HepG2 (cell line): ENCODE measurements around the gene VAMP2. TPM values are rescaled to one million over a fixed set of nuclear protein-coding genes. Genes with fewer than 3 reads are reported as not detected.
A peak's percentile ranks its signal among the peaks of the same experiment; 100 is the strongest.

Experiments used
- FOXA3 ChIP-seq: IDR thresholded peaks from 2 replicates; pipeline ENCODE4 v1.6.1; 2016; ENCODE audit warnings: missing genetic modification reagents, missing compliant biosample characterization
- GATA4 ChIP-seq: sonication (generic); IDR thresholded peaks from 2 replicates; pipeline ENCODE4 v1.6.1; 2016; ENCODE audit warnings: antibody characterized with exemption, low read depth, borderline replicate concordance
- HES4 ChIP-seq: sonication (generic); formaldehyde crosslinking; IDR thresholded peaks from 2 replicates; pipeline ENCODE4 v1.9.0; 2021; ENCODE audit warnings: mild to moderate bottlenecking, missing genetic modification reagents, borderline replicate concordance
- HNRNPL ChIP-seq: fragments of 200-400 bp; formaldehyde crosslinking; IDR thresholded peaks from 2 replicates; pipeline ENCODE4 v1.6.1; 2017; ENCODE audit warnings: mild to moderate bottlenecking, low read depth, low read length
- HOXA3 ChIP-seq: sonication (generic); formaldehyde crosslinking; IDR thresholded peaks from 2 replicates; pipeline ENCODE4 v1.5.0; 2020; ENCODE audit warnings: missing genetic modification reagents
- IKZF4 ChIP-seq: sonication (generic); formaldehyde crosslinking; IDR thresholded peaks from 2 replicates; pipeline ENCODE4 v1.5.1; 2020; ENCODE audit warnings: borderline replicate concordance, mild to moderate bottlenecking, low read depth, missing genetic modification reagents; ENCODE audit errors: not compliant biosample characterization
- JDP2 ChIP-seq: sonication (generic); formaldehyde crosslinking; IDR thresholded peaks from 2 replicates; pipeline ENCODE4 v1.8.1; 2022; ENCODE audit warnings: missing genetic modification reagents, borderline replicate concordance
- MIER3 ChIP-seq: IDR thresholded peaks from 2 replicates; pipeline ENCODE4 v1.6.1; 2016; ENCODE audit warnings: missing compliant biosample characterization, borderline replicate concordance
- MTF1 ChIP-seq: sonication (generic); formaldehyde crosslinking; IDR thresholded peaks from 2 replicates; pipeline ENCODE4 v1.5.0; 2020; ENCODE audit warnings: missing genetic modification reagents
- NKX3-1 ChIP-seq: sonication (generic); formaldehyde crosslinking; IDR thresholded peaks from 2 replicates; pipeline ENCODE4 v1.5.0; 2020; ENCODE audit warnings: missing genetic modification reagents
- NONO ChIP-seq, 2 experiments: fragments of 450-650 bp in 1 of 2; sonication (generic) in 1 of 2; formaldehyde crosslinking in 1 of 2; IDR thresholded peaks in 1 of 2; conservative IDR thresholded peaks in 1 of 2; 2 replicates each; pipeline versions ENCODE4 v1.6.1 to v1.8.0; 2017 to 2022; ENCODE audit warnings: mild to moderate bottlenecking in 1 of 2, missing genetic modification reagents in 1 of 2, moderate library complexity in 1 of 2
- NR2F1 ChIP-seq, 2 experiments: fragments of 450-650 bp in 1 of 2; formaldehyde crosslinking in 1 of 2; IDR thresholded peaks; 2 replicates each; pipeline versions ENCODE4 v1.5.0 to v1.6.1; 2016 to 2020; ENCODE audit warnings: mild to moderate bottlenecking in 1 of 2, missing compliant biosample characterization in 1 of 2, missing genetic modification reagents in 1 of 2, moderate library complexity in 1 of 2
- SATB2 ChIP-seq: sonication (generic); formaldehyde crosslinking; IDR thresholded peaks from 2 replicates; pipeline ENCODE4 v1.5.0; 2020; ENCODE audit warnings: missing genetic modification reagents
- SOX5 ChIP-seq: IDR thresholded peaks from 2 replicates; pipeline ENCODE4 v1.6.1; 2016; ENCODE audit warnings: borderline replicate concordance
- SP4 ChIP-seq: sonication (generic); formaldehyde crosslinking; IDR thresholded peaks from 2 replicates; pipeline ENCODE4 v1.8.1; 2023; ENCODE audit warnings: mild to moderate bottlenecking, missing genetic modification reagents
- STAT6 ChIP-seq: sonication (generic); formaldehyde crosslinking; IDR thresholded peaks from 2 replicates; pipeline ENCODE4 v1.4.0; 2020; ENCODE audit warnings: missing genetic modification reagents, mild to moderate bottlenecking, borderline replicate concordance
- ZNF121 ChIP-seq: sonication (generic); formaldehyde crosslinking; IDR thresholded peaks from 2 replicates; pipeline ENCODE4 v1.5.0; 2020; ENCODE audit warnings: mild to moderate bottlenecking, missing genetic modification reagents
- ZNF138 ChIP-seq: sonication (generic); formaldehyde crosslinking; IDR thresholded peaks from 2 replicates; pipeline ENCODE4 v1.5.0; 2020; ENCODE audit warnings: mild to moderate bottlenecking, low read depth, missing genetic modification reagents
- ZNF432 ChIP-seq: sonication (generic); formaldehyde crosslinking; IDR thresholded peaks from 2 replicates; pipeline ENCODE4 v1.5.0; 2020; ENCODE audit warnings: missing genetic modification reagents, mild to moderate bottlenecking, borderline replicate concordance
- ZNF543 ChIP-seq: sonication (generic); formaldehyde crosslinking; IDR thresholded peaks from 2 replicates; pipeline ENCODE4 v1.4.0; 2020; ENCODE audit warnings: mild to moderate bottlenecking, missing genetic modification reagents
- ZNF629 ChIP-seq: sonication (generic); formaldehyde crosslinking; conservative IDR thresholded peaks from 2 replicates; pipeline ENCODE4 v1.5.0; 2020; ENCODE audit warnings: missing genetic modification reagents
- ZNF713 ChIP-seq: sonication (generic); formaldehyde crosslinking; IDR thresholded peaks from 2 replicates; pipeline ENCODE4 v1.4.0; 2020; ENCODE audit warnings: mild to moderate bottlenecking, missing genetic modification reagents
- ZNF782 ChIP-seq: sonication (generic); formaldehyde crosslinking; IDR thresholded peaks from 2 replicates; pipeline ENCODE4 v1.4.0; 2020; ENCODE audit warnings: missing genetic modification reagents, mild to moderate bottlenecking, borderline replicate concordance
- ZNF850 ChIP-seq: sonication (generic); formaldehyde crosslinking; conservative IDR thresholded peaks from 2 replicates; pipeline ENCODE4 v1.9.0; 2021; ENCODE audit warnings: mild to moderate bottlenecking, missing genetic modification reagents
- polyA plus RNA-seq, 8 experiments: library from polyadenylated mRNA; depleted of rRNA in 3 of 8; stranded (reverse) in 7 of 8; unstranded in 1 of 8; fragments of >200 nt; fragmentation: Illumina TruSeq in 4 of 8; extraction: Trizol in 4 of 8; gene quantifications; 2 replicates each; pipeline versions ENCODE4 v1.2.1 to v1.2.3, GENCODE V29; 2011 to 2016; ENCODE audit warnings: low read depth in 4 of 8, missing spikeins in 1 of 8, mixed read lengths in 1 of 8; ENCODE audit not compliant: insufficient read depth in 1 of 8
- total RNA-seq, 5 experiments: library from RNA; depleted of rRNA; stranded (reverse); fragments of >200 nt; fragmentation: Illumina TruSeq; extraction: Trizol; gene quantifications; 2 replicates each; pipeline ENCODE4 v1.2.3, GENCODE V29; 2016; ENCODE audit warnings: low read depth in 1 of 5
- TF ChIP-seq, protein P1 (sequence below): IDR thresholded peaks from 2 replicates; pipeline ENCODE4 v1.6.1; 2016; ENCODE audit warnings: low read depth, borderline replicate concordance
- TF ChIP-seq, protein P2 (sequence below): sonication (generic); formaldehyde crosslinking; IDR thresholded peaks from 2 replicates; pipeline ENCODE4 v1.8.1; 2023; ENCODE audit warnings: missing genetic modification reagents, inconsistent platforms, borderline replicate concordance
- TF ChIP-seq, protein P3 (sequence below): sonication (generic); formaldehyde crosslinking; IDR thresholded peaks from 2 replicates; pipeline ENCODE4 v1.5.1; 2020; ENCODE audit warnings: missing genetic modification reagents, mild to moderate bottlenecking, borderline replicate concordance

VAMP2 gene
- total and polyA plus RNA-seq, 2 of the 13 experiments (the other 11 are each of a cell fraction or from before 2014, with no cell fraction given), result 3.9 to 17.2 TPM

- peak; percentile 30; the same call in 1 of the 2 replicates for TF ChIP-seq HOXA3 (CRISPR knock-in tag)
- no peak for TF ChIP-seq IKZF4 (CRISPR knock-in tag)
- TF ChIP-seq, protein P1, sequence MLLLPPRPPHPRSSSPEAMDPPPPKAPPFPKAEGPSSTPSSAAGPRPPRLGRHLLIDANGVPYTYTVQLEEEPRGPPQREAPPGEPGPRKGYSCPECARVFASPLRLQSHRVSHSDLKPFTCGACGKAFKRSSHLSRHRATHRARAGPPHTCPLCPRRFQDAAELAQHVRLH (CRISPR knock-in tag), result peak; percentile 24; the same call in 1 of the 2 replicates
- no peak for TF ChIP-seq ZNF782 (CRISPR knock-in tag)
- TF ChIP-seq HNRNPL, result no peak
- TF ChIP-seq, protein P2, sequence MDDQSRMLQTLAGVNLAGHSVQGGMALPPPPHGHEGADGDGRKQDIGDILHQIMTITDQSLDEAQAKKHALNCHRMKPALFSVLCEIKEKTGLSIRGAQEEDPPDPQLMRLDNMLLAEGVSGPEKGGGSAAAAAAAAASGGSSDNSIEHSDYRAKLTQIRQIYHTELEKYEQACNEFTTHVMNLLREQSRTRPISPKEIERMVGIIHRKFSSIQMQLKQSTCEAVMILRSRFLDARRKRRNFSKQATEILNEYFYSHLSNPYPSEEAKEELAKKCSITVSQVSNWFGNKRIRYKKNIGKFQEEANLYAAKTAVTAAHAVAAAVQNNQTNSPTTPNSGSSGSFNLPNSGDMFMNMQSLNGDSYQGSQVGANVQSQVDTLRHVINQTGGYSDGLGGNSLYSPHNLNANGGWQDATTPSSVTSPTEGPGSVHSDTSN, result no peak
- no peak for TF ChIP-seq ZNF713 (CRISPR knock-in tag)
- no peak for TF ChIP-seq ZNF432 (CRISPR knock-in tag)
- TF ChIP-seq ZNF138, result no peak
- no peak for TF ChIP-seq MTF1 (CRISPR knock-in tag)
- no peak for TF ChIP-seq NKX3-1 (CRISPR knock-in tag)
- TF ChIP-seq MIER3 (CRISPR knock-in tag), result no peak
- no peak for TF ChIP-seq ZNF629
- TF ChIP-seq ZNF850, result no peak
- TF ChIP-seq FOXA3 (CRISPR knock-in tag), result peak; percentile 30; the same call in 1 of the 2 replicates
- TF ChIP-seq SATB2 (CRISPR knock-in tag), result no peak
- peak; percentile 99 for TF ChIP-seq SOX5 (CRISPR knock-in tag)
- TF ChIP-seq ZNF543 (CRISPR knock-in tag), result 0 out of 2 replicates have a peak, but pooled peaks have one; percentile 45
- no peak for TF ChIP-seq NR2F1 (CRISPR knock-in tag; IDR thresholded peaks at IDR 0.05)
- no peak; the same call in 1 of the 2 replicates for TF ChIP-seq SP4 (CRISPR knock-in tag)
- TF ChIP-seq GATA4, result no peak
- TF ChIP-seq, protein P3, sequence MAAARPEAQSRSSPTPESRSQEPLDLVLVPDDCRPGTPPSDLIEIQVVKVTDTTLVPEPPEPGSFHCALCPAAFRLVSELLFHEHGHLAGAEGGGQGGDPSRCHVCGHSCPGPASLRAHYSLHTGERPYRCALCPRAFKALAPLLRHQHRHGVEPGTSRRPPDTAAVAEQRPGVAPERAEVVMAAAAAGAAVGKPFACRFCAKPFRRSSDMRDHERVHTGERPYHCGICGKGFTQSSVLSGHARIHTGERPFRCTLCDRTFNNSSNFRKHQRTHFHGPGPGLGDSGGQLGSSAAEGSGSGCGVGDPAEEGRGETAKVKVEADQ (CRISPR knock-in tag), result peak; percentile 31; the same call in 1 of the 2 replicates
- no peak for TF ChIP-seq NONO (IDR thresholded peaks at IDR 0.05)
- TF ChIP-seq NONO (CRISPR knock-in tag; conservative IDR thresholded peaks at IDR 0.05), result no peak; the same call in 1 of the 2 replicates
- TF ChIP-seq JDP2, result no peak
- no peak for TF ChIP-seq ZNF121
- no peak; the same call in 1 of the 2 replicates for TF ChIP-seq STAT6 (CRISPR knock-in tag)
- no peak for TF ChIP-seq HES4 (CRISPR knock-in tag)
Observed at GRCh38 chr17:8153525-8153956, 9.2 kb downstream of the VAMP2 start (continued).
